ENCODE measurements around the gene ITPRIPL2. TPM values are rescaled to one million over a fixed set of nuclear protein-coding genes. Genes with fewer than 3 reads are reported as not detected.

The ITPRIPL2 gene
- total and polyA plus RNA-seq, 2 of the 13 experiments (the other 11 are each of a cell fraction or from before 2014, with no cell fraction given) = 5.9 to 12.6 TPM

DNA sequence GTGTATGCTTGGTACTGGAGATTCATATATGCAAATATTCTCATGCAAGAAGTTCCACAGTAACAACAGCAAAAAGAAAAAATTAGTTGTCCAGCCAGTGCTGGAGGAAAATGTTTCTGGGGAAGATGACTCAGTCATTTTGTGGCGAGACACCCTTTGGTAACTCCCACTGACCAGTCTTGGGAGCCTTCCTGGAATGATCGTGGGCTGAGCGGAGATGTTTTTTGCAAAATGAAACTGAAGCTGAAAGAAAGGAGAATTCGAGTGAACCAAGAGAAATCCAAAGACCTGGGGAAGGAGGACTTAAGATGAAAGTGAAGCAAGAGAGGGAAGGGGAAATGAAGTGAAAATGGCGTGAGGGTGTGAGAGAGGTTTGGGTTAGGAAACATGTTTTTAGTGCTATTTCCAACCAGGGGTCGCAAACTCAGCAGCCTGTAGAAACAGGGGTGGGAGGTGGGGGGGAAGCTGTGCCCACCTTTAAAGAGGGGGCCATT, 5.2 kb downstream of the ITPRIPL2 start:
- CTCF ChIA-PET (ENCODE audit: low intra/inter-chr PET ratio, low total read pairs) = no interaction called here

More for the DNA sequence above, 5.2 kb downstream of the ITPRIPL2 start:
- in situ Hi-C loops (cut with HindIII; ENCODE audit: extremely low pct_ligation_motif_present, low pct_unique_long_range_greater_than_20kb) (no loop called here), intact Hi-C loops (cut with micrococcal nuclease; ENCODE audit: unreplicated experiment) (no loop called here)
- no peak overlapping the region for H2AFZ ChIP-seq (ENCODE audit: low read length)
- H3K4me1 ChIP-seq (ENCODE audit: insufficient read depth, low read length) = peaks cover 55% of the 10 kb centered on the region
- H4K20me1 ChIP-seq (ENCODE audit: insufficient read depth, low read length) = no peaks in the 10 kb centered on the region
- no peaks in the 10 kb centered on the region for H3K27me3 ChIP-seq (ENCODE audit: control insufficient read depth in 1 of 2, insufficient read depth in 2 of 2, low read length in 2 of 2)
- 88% methylated on average over 6 of the region's 6 CpGs for WGBS (ENCODE audit: low lambda C conversion rate)
- no peaks in the 10 kb centered on the region; a peak in 1 of 5 replicates for H3K36me3 ChIP-seq (replicated peaks in 1 of 2; ENCODE audit: control insufficient read depth in 1 of 2, insufficient read depth in 2 of 2, low read length in 2 of 2)
- peaks cover 5% of the 10 kb centered on the region for H3K79me2 ChIP-seq (ENCODE audit: insufficient read depth, low read length)
- POLR2A ChIA-PET = interaction anchor here (1.3 to 2.1 kb wide), 5 partner anchors 9 to 317 kb away, joined by 4 to 10 read pairs (median 5); partner anchors contain the start of gene ARL6IP1
- FAIRE-seq = no peak
- no peak for DNase-seq (ENCODE audit: low spot score)
- no peak overlapping the region for H3K4me2 ChIP-seq (ENCODE audit: low read depth, low read length)
- TF ChIP-seq DDIT3 (CRISPR knock-in tag; IDR thresholded peaks at IDR 0.05) (no peak), SNAPC4 (CRISPR knock-in tag; IDR thresholded peaks at IDR 0.05) (no peak), ZIK1 (CRISPR knock-in tag; IDR thresholded peaks at IDR 0.05; ENCODE audit: borderline replicate concordance, low read depth) (no peak), ZNF557 (CRISPR knock-in tag; IDR thresholded peaks at IDR 0.05) (no peak), NFIB (CRISPR knock-in tag; IDR thresholded peaks at IDR 0.05; ENCODE audit: borderline replicate concordance) (no peak)
- no peak overlapping the region for H3K27ac ChIP-seq (ENCODE audit: extremely low read length, insufficient read depth, low read length)
- no TSS peak for BruUV-seq (replicated peaks)
- H3K9ac ChIP-seq (ENCODE audit: insufficient read depth, low read depth, low read length) = no peak overlapping the region
- no peak for ATAC-seq
- H3K9me3 ChIP-seq (ENCODE audit: low read length) = no peaks in the 10 kb centered on the region
- H3K4me3 ChIP-seq (replicated peaks in 1 of 3; ENCODE audit: insufficient read depth in 1 of 3, low read depth in 2 of 3, low read length in 3 of 3) = no peak overlapping the region

All from HepG2 (cell line).